ENCODE results near the gene CBARP. TPM values are rescaled to one million over a fixed set of nuclear protein-coding genes. Genes with fewer than 3 reads are reported as not detected.
"Not testable (repeated sequence)": the region's sequence is repeated elsewhere in the genome, so short reads cannot be mapped to it uniquely, and the experiment has no call there.

Gene CBARP
- total and polyA plus RNA-seq, 4 donors: 0.05 to 0.25 (median 0.06) TPM; not detected in 1

- peak; percentile 19 for TF ChIP-seq CTCF (IDR thresholded peaks at IDR 0.05; ENCODE audit: low read depth, low read length, missing input control)
- peak; percentile 89 to 99 for TF ChIP-seq EGR1 (IDR thresholded peaks at IDR 0.05; ENCODE audit: low read depth in 2 of 2)
- TF ChIP-seq HNF4G (IDR thresholded peaks at IDR 0.05): no peak
- TF ChIP-seq REST (IDR thresholded peaks at IDR 0.05): no peak
These were observed 26.1 kb downstream of the CBARP start (continued) for GRCh38 chr19:1211494-1212234.

GRCh38 chr19:1210227-1210538 lies 27.6 kb downstream of the CBARP start:
- 97% methylated on average over 13 of the region's 13 CpGs for WGBS
- H3K27ac ChIP-seq (ENCODE audit: low read depth in 1 of 2, low read length in 2 of 2): no peak overlapping the region
- peaks cover 15 to 62% (median 44%) of the 10 kb centered on the region in 4 donors for H3K4me1 ChIP-seq (ENCODE audit: control insufficient read depth in 4 of 4, insufficient read depth in 4 of 4, low read length in 3 of 4)
- DNase-seq (ENCODE audit: low spot score): no peak
- no peaks in the 10 kb centered on the region for H3K36me3 ChIP-seq (ENCODE audit: control insufficient read depth in 4 of 4, insufficient read depth in 3 of 4, low read depth in 1 of 4, low read length in 3 of 4)
- H3K9me3 ChIP-seq (ENCODE audit: control insufficient read depth in 4 of 4, low read length in 3 of 4): no peaks in the 10 kb centered on the region
- no peak overlapping the region for H3K9ac ChIP-seq (ENCODE audit: low read depth in 1 of 2, low read length in 2 of 2)
- TF ChIP-seq JUND (IDR thresholded peaks at IDR 0.05) (no peak), RXRA (IDR thresholded peaks at IDR 0.05) (no peak)
- H3K4me3 ChIP-seq (ENCODE audit: low read depth in 1 of 3, low read length in 3 of 3): no peak overlapping the region
- H3K27me3 ChIP-seq (ENCODE audit: control insufficient read depth in 4 of 4, insufficient read depth in 4 of 4, low read length in 3 of 4): no peaks in the 10 kb centered on the region

- Histone ChIP-seq H3K27ac (ENCODE audit: low read depth in 1 of 2, low read length in 2 of 2) (peak overlapping the region in 1 of 2 donors; percentile 3), H3K4me1 (ENCODE audit: control insufficient read depth in 4 of 4, insufficient read depth in 4 of 4, low read length in 3 of 4) (peaks cover 10 to 60% (median 36%) of the 10 kb centered on the region in 4 donors)
- H3K9me3 ChIP-seq (ENCODE audit: control insufficient read depth in 4 of 4, low read length in 3 of 4); H3K9ac ChIP-seq (ENCODE audit: low read depth in 1 of 2, low read length in 2 of 2); DNase-seq (ENCODE audit: low spot score); H3K36me3 ChIP-seq (ENCODE audit: control insufficient read depth in 4 of 4, insufficient read depth in 3 of 4, low read depth in 1 of 4, low read length in 3 of 4); H3K4me3 ChIP-seq (ENCODE audit: low read depth in 1 of 3, low read length in 3 of 3); H3K27me3 ChIP-seq (ENCODE audit: control insufficient read depth in 4 of 4, insufficient read depth in 4 of 4, low read length in 3 of 4): not testable (repeated sequence)
- 68% methylated on average over 10 of the region's 10 CpGs for WGBS
These were observed 29.0 kb downstream of the CBARP start for GRCh38 chr19:1208830-1209229.

GRCh38 chr19:1206864-1207450 lies 30.8 kb downstream of the CBARP start:
- peak overlapping the region; percentile 81 to 89 for H3K27ac ChIP-seq (ENCODE audit: low read depth in 1 of 2, low read length in 2 of 2)
- TF ChIP-seq ATF3 (IDR thresholded peaks at IDR 0.05) (no peak), HNF4A (conservative IDR thresholded peaks at IDR 0.05) (no peak), CTCF (IDR thresholded peaks at IDR 0.05; ENCODE audit: low read depth, low read length, missing input control) (no peak), MAX (IDR thresholded peaks at IDR 0.05) (no peak), GABPA (IDR thresholded peaks at IDR 0.05 in 1 of 2, conservative IDR thresholded peaks at IDR 0.05 in 1 of 2) (no peak)

More at GRCh38 chr19:1206864-1207450, 30.8 kb downstream of the CBARP start:
- Histone ChIP-seq H3K36me3 (ENCODE audit: control insufficient read depth in 4 of 4, insufficient read depth in 3 of 4, low read depth in 1 of 4, low read length in 3 of 4) (no peaks in the 10 kb centered on the region), H3K27me3 (ENCODE audit: control insufficient read depth in 4 of 4, insufficient read depth in 4 of 4, low read length in 3 of 4) (no peaks in the 10 kb centered on the region), H3K4me1 (ENCODE audit: control insufficient read depth in 4 of 4, insufficient read depth in 4 of 4, low read length in 3 of 4) (peaks cover 10 to 56% (median 28%) of the 10 kb centered on the region in 4 donors), H3K9ac (ENCODE audit: low read depth in 1 of 2, low read length in 2 of 2) (peak overlapping the region; percentile 33 to 52), H3K4me3 (ENCODE audit: low read depth in 1 of 3, low read length in 3 of 3) (peak overlapping the region; percentile 67 to 90 (median 85)), H3K9me3 (ENCODE audit: control insufficient read depth in 4 of 4, low read length in 3 of 4) (no peaks in the 10 kb centered on the region)
- peak; percentile 62 for DNase-seq (ENCODE audit: low spot score)
- 1% methylated on average over 38 of the region's 38 CpGs for WGBS

Measured in liver (tissue), 9 donors.